ENCODE data around the gene MSLN. TPM values are rescaled to one million over a fixed set of nuclear protein-coding genes. Genes with fewer than 3 reads are reported as not detected.

Gene MSLN
- total and polyA plus RNA-seq, 8 donors: 0.92 to 83.7 (median 5.2) TPM; not detected in 1

- 91 to 96% (median 95%) methylated on average over 23 to 25 of the region's 25 CpGs for whole genome bisulfite sequencing, 5 donors
- Histone ChIP-seq H3K27ac (no peak overlapping the region), H3K9me3 (no peaks in the 10 kb centered on the region), H3K36me3 (peaks cover 46 to 90% (median 85%) of the 10 kb centered on the region in 4 donors), H3K4me3 (no peak overlapping the region), H3K27me3 (no peaks in the 10 kb centered on the region), H3K4me1 (peaks cover 7 to 16% (median 10%) of the 10 kb centered on the region in 4 donors)
- intact Hi-C loops (cut with DNase I; ENCODE audit: low total_unique reads): no loop called here
- no peak for DNase-seq
- TF ChIP-seq POLR2A (IDR thresholded peaks at IDR 0.05) (no peak), EP300 (IDR thresholded peaks at IDR 0.05) (no peak), POLR2AphosphoS5 (IDR thresholded peaks at IDR 0.05) (no peak)
- TF ChIP-seq, protein P1, sequence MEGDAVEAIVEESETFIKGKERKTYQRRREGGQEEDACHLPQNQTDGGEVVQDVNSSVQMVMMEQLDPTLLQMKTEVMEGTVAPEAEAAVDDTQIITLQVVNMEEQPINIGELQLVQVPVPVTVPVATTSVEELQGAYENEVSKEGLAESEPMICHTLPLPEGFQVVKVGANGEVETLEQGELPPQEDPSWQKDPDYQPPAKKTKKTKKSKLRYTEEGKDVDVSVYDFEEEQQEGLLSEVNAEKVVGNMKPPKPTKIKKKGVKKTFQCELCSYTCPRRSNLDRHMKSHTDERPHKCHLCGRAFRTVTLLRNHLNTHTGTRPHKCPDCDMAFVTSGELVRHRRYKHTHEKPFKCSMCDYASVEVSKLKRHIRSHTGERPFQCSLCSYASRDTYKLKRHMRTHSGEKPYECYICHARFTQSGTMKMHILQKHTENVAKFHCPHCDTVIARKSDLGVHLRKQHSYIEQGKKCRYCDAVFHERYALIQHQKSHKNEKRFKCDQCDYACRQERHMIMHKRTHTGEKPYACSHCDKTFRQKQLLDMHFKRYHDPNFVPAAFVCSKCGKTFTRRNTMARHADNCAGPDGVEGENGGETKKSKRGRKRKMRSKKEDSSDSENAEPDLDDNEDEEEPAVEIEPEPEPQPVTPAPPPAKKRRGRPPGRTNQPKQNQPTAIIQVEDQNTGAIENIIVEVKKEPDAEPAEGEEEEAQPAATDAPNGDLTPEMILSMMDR (IDR thresholded peaks at IDR 0.05): no peak
These were observed 25.3 kb upstream of the MSLN start for GRCh38 chr16:734981-735881.

- H3K4me1 ChIP-seq: peaks cover 10 to 23% (median 14%) of the 10 kb centered on the region in 4 donors
- no peak overlapping the region for H3K4me3 ChIP-seq
- no peaks in the 10 kb centered on the region for H3K27me3 ChIP-seq
- no peak for TF ChIP-seq POLR2A (IDR thresholded peaks at IDR 0.05)
- intact Hi-C loops (cut with DNase I; ENCODE audit: low total_unique reads): no loop called here
- no peaks in the 10 kb centered on the region for H3K9me3 ChIP-seq
- DNase-seq: no peak
- H3K36me3 ChIP-seq: peaks cover 46 to 84% (median 78%) of the 10 kb centered on the region in 4 donors
- no peak overlapping the region for H3K27ac ChIP-seq
- WGBS, 5 donors: 76 to 89% (median 87%) methylated on average over 13 of the region's 13 CpGs
These were observed 24.5 kb upstream of the MSLN start for GRCh38 chr16:735982-736453.

DNA sequence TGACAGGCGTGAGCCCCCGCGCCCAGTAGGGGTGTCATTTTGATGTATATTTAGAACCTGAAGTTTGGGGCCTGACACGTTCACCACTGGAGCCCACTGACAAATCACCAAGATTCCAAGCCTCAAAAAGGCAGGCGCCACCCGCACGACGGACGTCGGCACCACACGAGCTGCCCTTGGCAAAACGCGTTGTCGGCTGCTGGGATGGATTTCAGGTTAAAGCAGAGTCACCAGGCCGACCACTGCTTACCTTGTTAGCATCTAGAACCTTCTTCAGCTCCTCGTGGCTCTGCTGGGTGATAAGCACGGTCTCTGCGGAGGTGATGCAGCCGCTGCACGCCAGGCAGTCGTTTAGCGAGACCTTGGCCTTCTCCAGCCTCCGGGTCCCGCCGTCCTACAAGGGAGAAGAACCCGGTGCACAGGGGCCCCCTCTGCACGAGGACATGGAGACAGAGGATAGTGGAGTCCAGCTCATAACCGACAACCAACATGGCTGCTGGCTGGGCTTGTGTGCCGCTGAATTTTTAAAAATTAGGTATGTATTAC lies 23.5 kb upstream of the MSLN start:
- H3K27ac ChIP-seq: no peak overlapping the region
- TF ChIP-seq EP300 (IDR thresholded peaks at IDR 0.05) (no peak), POLR2A (IDR thresholded peaks at IDR 0.05) (no peak), POLR2AphosphoS5 (IDR thresholded peaks at IDR 0.05) (no peak)
- TF ChIP-seq, protein P1 (IDR thresholded peaks at IDR 0.05): no peak
- H3K27me3 ChIP-seq: peaks cover 0 to 7% (median 0%) of the 10 kb centered on the region in 3 donors
- peaks cover 10 to 28% (median 20%) of the 10 kb centered on the region in 4 donors for H3K4me1 ChIP-seq
- DNase-seq: no peak
- H3K4me3 ChIP-seq: no peak overlapping the region
- 95 to 97% (median 96%) methylated on average over 26 to 29 of the region's 29 CpGs for WGBS, 5 donors
- peaks cover 46 to 74% (median 69%) of the 10 kb centered on the region in 4 donors for H3K36me3 ChIP-seq
- intact Hi-C loops (cut with DNase I; ENCODE audit: low total_unique reads): no loop called here
- no peaks in the 10 kb centered on the region for H3K9me3 ChIP-seq

- Histone ChIP-seq H3K4me1 (peaks cover 10 to 28% (median 20%) of the 10 kb centered on the region in 4 donors), H3K27ac (peak overlapping the region in 3 of 5 donors; percentile 81 to 87 (median 85)), H3K4me3 (peak overlapping the region; percentile 77 to 97 (median 92)), H3K36me3 (peaks cover 31 to 46% (median 41%) of the 10 kb centered on the region in 4 donors), H3K9me3 (no peaks in the 10 kb centered on the region), H3K27me3 (peaks cover 0 to 29% (median 0%) of the 10 kb centered on the region in 3 donors)
- TF ChIP-seq EP300 (IDR thresholded peaks at IDR 0.05): no peak
- TF ChIP-seq, protein P1 (IDR thresholded peaks at IDR 0.05): no peak
- peak in 1 of 2 donors; percentile 32 for DNase-seq
- 36 to 57% (median 41%) methylated on average over 26 to 38 of the region's 38 CpGs for WGBS, 5 donors
- intact Hi-C loops (cut with DNase I; ENCODE audit: low total_unique reads): no loop called here
These were observed 20.7 kb upstream of the MSLN start for GRCh38 chr16:739560-740458.
